ENCODE measurements around the gene ARHGEF35.
"Not testable (repeated sequence)": the region's sequence is repeated elsewhere in the genome, so short reads cannot be mapped to it uniquely, and the experiment has no call there.

The ARHGEF35 gene

GRCh38 chr7:144195212-144195872 lies at the start of gene ARHGEF35:
Gene ARHGEF35, minus strand, starts transcription at chr7:144195833. Its CDS starts 7,450 bp downstream, at chr7:144188383.
- DNase-seq (ENCODE audit: low read depth), result not testable (repeated sequence)

- DNase-seq (ENCODE audit: low read depth), result not testable (repeated sequence)
Observed at GRCh38 chr7:144245372-144245771, 49.7 kb upstream of the ARHGEF35 start.

- DNase-seq (ENCODE audit: low read depth), result not testable (repeated sequence)
Observed at GRCh38 chr7:144239365-144239764, 43.7 kb upstream of the ARHGEF35 start, which contains the start of gene OR2A42. Gene OR2A42, minus strand, starts transcription at chr7:144239605. Its CDS starts 6,762 bp downstream, at chr7:144232843.

GRCh38 chr7:144238530-144239082 lies 43.0 kb upstream of the ARHGEF35 start:
- not testable (repeated sequence) for DNase-seq (ENCODE audit: low read depth)

GRCh38 chr7:144233039-144233438 lies 37.4 kb upstream of the ARHGEF35 start:
- not testable (repeated sequence) for DNase-seq (ENCODE audit: low read depth)

GRCh38 chr7:144231027-144231426 lies 35.4 kb upstream of the ARHGEF35 start:
- DNase-seq (ENCODE audit: low read depth), result not testable (repeated sequence)

GRCh38 chr7:144228810-144229209 lies 33.2 kb upstream of the ARHGEF35 start:
- DNase-seq (ENCODE audit: low read depth), result not testable (repeated sequence)

- not testable (repeated sequence) for DNase-seq (ENCODE audit: low read depth)
Observed at GRCh38 chr7:144226866-144227265, 31.2 kb upstream of the ARHGEF35 start.

GRCh38 chr7:144223675-144224074 lies 28.0 kb upstream of the ARHGEF35 start:
- not testable (repeated sequence) for DNase-seq (ENCODE audit: low read depth)

GRCh38 chr7:144220531-144220930 lies 24.9 kb upstream of the ARHGEF35 start:
- not testable (repeated sequence) for DNase-seq (ENCODE audit: low read depth)

- DNase-seq (ENCODE audit: low read depth), result not testable (repeated sequence)
Observed at GRCh38 chr7:144219149-144219548, 23.5 kb upstream of the ARHGEF35 start.

GRCh38 chr7:144218581-144218980 lies 22.9 kb upstream of the ARHGEF35 start:
- DNase-seq (ENCODE audit: low read depth), result not testable (repeated sequence)

GRCh38 chr7:144217200-144217599 lies 21.6 kb upstream of the ARHGEF35 start:
- not testable (repeated sequence) for DNase-seq (ENCODE audit: low read depth)

GRCh38 chr7:144205306-144205705 lies 9.7 kb upstream of the ARHGEF35 start:
- not testable (repeated sequence) for DNase-seq (ENCODE audit: low read depth)

GRCh38 chr7:144203086-144203485 lies 7.5 kb upstream of the ARHGEF35 start:
- not testable (repeated sequence) for DNase-seq (ENCODE audit: low read depth)

GRCh38 chr7:144201978-144202377 lies 6.3 kb upstream of the ARHGEF35 start:
- not testable (repeated sequence) for DNase-seq (ENCODE audit: low read depth)

- not testable (repeated sequence) for DNase-seq (ENCODE audit: low read depth)
Observed at GRCh38 chr7:144198934-144199333, 3.3 kb upstream of the ARHGEF35 start.

- DNase-seq (ENCODE audit: low read depth), result not testable (repeated sequence)
Observed at GRCh38 chr7:144194453-144194852, 1.2 kb downstream of the ARHGEF35 start.

GRCh38 chr7:144193782-144194181 lies 1.9 kb downstream of the ARHGEF35 start:
- DNase-seq (ENCODE audit: low read depth), result not testable (repeated sequence)

- DNase-seq (ENCODE audit: low read depth), result not testable (repeated sequence)
Observed at GRCh38 chr7:144188578-144189171, 7.0 kb downstream of the ARHGEF35 start.

GRCh38 chr7:144187848-144188247 lies 7.8 kb downstream of the ARHGEF35 start:
- not testable (repeated sequence) for DNase-seq (ENCODE audit: low read depth)

- DNase-seq (ENCODE audit: low read depth), result not testable (repeated sequence)
Observed at GRCh38 chr7:144183166-144183565, 12.5 kb downstream of the ARHGEF35 start, which contains the start of gene CTAGE4. Gene CTAGE4, plus strand, starts transcription at chr7:144183466. Its CDS starts 38 bp downstream, at chr7:144183504.

- DNase-seq (ENCODE audit: low read depth), result not testable (repeated sequence)
Observed at GRCh38 chr7:144179165-144179479, 16.5 kb downstream of the ARHGEF35 start.

Measured in activated gamma-delta T cell treated with anti-CD3 and anti-CD28 coated beads, Interleukin-2, amount 50 U/mL, for 16 hours (primary cell).